Measurements from ENCODE around the gene IFIT1B.

- TF ChIP-seq CTCF (IDR thresholded peaks at IDR 0.05; ENCODE audit: low read depth, low read length, poor library complexity, severe bottlenecking): no peak
- TF ChIP-seq EZH2phosphoT487 (IDR thresholded peaks at IDR 0.05; ENCODE audit: borderline replicate concordance, low read length): no peak
Observed at GRCh38 chr10:89427629-89428028, 49.8 kb downstream of the IFIT1B start.

Data from DOHH2 (cell line).